GM18858 (cell line): Measurements from ENCODE around the gene TMEM240.
"Not testable (repeated sequence)": the region's sequence is repeated elsewhere in the genome, so short reads cannot be mapped to it uniquely, and the experiment has no call there.

ENCODE experiments used
- ATAC-seq: cut with Tn5 transposase; IDR thresholded peaks from one replicate; pipeline ENCODE4 v1.9.1; 2021; ENCODE audit not compliant: unreplicated experiment

TMEM240 gene

DNA sequence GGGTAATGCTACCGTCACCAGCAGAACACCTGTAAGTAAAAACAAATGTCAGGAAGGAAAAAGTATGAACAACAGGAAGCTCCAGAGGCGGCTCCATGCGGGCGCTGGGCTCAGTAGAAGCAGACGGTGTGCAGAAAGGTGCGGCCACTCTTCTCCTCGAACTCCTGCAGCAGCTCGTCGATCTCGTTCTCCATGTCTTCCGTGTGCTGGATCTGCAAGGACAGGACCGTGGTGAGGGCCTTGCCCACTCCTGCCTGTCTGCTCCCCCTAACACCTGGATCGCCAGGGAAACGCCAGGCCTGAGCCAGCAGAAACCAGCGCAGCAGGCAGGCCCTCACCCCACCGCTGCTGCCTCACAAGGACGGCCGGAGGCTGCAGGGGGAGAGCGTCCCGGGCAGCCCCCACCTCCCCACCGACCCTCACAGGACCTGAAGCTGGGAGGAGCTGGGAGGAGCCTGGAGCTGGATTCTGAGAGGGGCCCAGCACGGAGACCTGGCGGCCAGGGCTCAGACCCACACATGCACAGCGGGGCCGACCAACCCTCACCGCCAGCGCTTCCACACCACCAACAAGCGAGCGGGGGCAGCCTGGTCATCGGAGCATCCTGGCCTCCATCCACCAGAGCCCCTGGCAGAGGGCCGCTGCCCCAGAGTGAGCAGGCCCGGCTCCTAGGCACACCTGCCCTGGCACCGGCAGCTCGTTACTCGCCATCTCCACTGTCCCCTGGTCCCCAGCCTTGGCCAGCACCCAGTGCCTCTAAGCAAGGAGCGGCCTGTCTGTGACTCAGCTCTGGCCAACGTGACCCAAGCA is 1.7 kb upstream of the TMEM240 start:
- no peak for ATAC-seq

DNA sequence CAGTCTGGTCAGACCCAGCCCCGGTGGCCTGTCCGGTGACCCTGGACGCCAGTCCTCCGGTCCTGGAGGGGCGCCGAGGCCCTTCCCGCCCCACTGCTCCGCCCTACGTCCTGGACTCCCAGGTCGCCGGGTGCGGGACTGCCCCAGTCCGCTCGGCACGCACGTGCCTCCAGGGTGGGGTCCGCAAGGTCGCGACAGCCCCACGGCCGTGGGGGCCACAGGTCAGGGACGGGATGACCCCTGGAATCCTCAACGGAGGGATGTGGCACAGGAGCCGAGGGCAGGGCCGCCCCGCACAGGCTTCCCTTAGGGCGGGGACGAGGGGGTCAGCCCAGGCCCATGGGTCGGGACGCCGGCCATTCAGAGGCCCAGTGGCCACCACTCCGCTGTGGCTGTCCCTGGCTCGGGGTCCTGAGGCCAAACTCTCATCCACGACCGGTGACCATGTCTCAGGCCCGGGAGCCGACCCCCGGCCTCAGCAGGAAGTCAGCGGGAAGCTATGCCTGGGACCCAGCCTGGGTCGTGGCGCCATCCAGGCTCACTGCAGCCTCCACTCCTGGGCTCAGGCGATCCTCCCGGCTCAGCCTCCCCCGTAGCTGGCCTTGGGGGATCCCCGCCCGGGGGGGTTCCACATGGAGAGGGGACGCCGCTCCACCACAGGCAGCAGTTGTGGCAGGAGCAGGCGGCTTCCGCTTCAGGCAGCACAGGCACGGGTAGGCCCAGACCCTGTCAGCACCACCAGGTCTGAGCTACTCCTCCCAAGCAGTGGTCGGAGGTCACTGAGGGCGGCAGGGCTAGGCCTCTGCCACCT is 599 bp upstream of the TMEM240 start:
- no peak for ATAC-seq

DNA sequence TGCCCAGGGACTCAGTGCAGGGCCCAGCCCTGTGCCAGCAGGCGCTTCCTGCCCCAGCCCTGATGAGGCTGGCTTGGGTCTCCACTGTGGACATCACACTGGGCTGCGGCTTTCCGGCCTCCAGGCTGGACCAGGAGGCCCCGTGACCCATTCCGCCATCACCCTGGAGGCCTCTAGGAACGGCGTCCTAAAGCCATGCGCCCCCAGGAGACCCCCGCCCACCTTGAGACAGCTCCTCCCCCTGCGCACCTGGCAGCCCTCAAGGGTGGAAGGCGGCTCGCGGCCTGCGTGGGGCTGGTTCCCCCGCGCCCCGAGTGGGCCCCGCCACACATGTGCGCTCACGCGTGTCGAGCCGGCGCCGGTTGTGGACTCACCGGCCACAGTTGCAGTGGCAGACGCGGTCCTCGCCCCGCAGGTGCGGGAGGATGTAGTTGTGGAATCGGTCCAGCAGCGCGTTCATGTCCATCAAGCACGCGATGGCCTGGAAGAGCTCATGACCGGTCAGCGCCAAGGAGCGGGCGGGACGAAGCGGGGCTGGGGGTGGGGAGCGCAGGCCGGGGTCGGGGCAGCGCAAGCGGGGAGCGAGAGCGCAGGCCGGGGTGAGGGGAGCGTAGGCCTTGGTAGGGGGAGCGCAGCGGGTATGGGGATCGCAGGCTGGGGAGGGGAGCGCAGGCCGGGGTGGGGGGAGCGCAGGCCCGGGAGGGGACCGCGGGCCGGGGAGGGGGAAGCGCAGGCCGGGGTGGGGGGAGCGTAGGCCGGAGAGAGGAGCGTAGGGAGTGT is 924 bp downstream of the TMEM240 start:
- no peak for ATAC-seq

DNA sequence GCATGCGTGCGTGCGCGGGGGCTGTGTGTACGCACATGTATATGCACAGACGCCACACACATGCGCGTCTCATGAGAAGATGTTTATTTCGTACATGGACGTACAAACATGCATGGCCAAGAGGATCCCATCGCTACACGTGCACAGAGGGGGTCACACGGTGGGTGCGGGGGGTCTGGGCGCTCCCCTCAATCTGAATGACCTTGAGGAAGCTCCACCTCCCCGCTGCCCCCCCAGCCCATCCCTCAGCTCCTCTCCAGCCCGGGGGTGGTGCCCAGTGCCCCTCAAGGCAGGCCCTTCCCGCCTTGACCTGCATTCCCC is 1.5 kb downstream of the TMEM240 start:
- no peak for ATAC-seq

DNA sequence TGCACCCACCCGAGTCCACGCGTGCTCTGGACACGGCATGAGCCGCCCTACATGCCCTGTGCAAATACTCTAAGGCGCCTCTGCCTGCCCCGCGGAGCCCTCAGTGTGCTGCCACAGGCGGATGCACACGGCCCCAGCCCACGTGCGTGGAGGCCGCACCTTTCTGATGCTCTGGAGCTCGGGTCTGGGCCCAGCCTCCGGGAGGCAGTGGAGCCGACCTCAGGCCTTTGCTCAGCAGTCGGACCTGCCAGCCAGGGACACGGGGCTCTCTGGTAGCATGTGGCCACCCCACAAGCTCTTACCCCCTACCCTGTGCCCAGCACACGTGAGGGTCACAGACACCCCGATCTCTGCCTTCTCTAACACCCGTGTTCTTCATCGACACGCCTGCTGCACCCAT is 2.1 kb downstream of the TMEM240 start:
- ATAC-seq, result no peak

DNA sequence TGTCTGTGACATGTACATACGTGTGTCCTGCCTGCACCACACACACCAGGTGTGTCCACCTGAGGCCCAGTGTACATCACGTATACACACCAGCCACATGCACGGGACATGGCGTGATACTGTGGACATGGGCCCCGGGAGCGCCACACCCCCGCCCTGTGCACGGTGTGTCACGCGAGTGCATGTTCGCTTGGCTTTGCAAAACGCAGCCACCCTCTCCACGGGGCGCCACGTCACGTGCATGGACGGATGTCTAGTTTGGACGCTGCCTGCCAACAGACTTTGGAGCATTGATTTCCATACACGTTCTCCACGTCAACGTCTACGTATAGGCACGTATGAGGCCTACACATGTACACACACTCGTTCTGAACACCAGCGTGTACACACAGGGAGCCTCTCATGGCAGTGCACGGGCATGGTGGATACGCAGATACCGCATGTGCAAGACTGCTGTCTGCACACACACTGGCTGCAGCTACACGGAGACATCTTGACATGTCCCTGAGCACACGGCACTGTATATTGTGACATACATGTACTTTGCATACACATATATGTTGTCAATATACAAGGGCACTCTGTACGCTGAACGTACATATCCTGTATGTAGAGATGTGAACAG is 2.7 kb downstream of the TMEM240 start:
- ATAC-seq, result no peak

DNA sequence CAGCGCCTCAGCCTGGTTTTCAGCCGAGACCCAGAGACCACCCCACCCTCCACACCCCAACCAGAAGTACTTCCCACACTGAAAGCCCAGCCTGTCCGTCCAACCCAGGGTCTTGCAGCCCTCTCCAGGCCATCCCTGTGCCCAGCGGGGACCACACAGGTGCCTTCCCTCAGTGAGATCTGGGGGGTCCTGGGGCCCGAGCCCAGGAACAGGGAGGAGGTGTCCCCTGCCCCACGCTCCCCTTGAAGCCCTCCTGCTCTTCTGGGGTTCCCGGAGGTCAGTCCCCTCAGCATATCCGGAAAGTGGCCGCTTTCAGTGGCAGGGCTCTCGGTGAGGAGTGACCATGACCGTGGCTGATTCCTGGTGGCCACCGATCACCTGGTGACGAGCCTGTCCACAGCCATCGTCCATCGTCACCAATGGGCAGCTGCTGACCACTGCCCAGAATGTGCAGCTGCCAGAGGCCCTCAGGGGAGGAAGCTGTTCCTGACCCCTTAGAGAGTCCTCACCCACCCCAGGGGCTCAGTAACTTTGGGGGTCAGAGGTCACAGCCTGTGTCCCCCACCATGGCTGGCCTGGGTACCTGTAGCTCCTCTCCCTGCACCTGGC is 3.4 kb downstream of the TMEM240 start:
- no peak for ATAC-seq

DNA sequence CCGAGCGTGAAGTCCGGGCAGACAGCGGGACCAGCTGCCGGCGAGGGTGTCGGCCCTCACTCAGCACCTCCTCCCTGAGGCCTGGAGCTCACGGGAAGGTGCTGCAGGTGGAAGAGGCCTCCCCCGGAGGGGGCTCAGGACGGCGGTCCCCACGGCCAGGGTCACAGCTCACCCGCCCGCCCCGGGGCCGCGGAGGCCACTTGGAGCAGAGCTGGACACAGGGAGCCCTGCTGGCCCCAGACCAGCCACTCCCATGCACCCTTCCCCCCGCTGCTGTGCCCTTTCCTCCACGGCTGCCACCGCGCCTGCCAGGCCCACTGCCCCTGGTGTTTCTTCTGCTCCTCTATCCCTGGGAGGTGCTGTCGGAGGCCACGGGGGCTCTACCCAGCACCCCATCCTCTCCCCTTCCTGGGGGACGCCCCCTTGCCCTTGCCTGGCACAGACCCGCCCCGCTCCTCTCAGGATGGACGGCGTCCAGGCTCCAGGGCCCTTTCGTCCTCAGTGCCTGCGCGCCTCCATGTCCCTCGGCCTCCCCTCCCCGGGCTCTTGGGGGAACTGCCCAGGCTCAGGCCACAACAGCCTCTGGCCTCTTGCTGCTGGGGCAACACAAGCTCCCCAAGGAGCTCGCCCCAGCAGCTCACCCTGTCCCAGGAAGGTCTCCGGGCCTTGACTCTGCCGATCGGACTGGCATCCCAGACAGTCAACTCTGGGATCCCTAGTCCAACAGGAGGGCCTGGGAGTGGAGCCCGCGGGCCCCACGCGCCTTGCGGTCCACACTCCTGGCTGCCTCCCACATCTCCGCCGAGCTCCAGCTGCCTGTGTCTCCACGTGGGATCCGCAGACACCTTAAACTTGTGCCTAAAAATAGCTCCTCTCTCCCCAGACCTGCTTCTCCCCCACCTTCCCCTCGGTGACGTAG is 4.1 kb downstream of the TMEM240 start:
- ATAC-seq, result no peak

DNA sequence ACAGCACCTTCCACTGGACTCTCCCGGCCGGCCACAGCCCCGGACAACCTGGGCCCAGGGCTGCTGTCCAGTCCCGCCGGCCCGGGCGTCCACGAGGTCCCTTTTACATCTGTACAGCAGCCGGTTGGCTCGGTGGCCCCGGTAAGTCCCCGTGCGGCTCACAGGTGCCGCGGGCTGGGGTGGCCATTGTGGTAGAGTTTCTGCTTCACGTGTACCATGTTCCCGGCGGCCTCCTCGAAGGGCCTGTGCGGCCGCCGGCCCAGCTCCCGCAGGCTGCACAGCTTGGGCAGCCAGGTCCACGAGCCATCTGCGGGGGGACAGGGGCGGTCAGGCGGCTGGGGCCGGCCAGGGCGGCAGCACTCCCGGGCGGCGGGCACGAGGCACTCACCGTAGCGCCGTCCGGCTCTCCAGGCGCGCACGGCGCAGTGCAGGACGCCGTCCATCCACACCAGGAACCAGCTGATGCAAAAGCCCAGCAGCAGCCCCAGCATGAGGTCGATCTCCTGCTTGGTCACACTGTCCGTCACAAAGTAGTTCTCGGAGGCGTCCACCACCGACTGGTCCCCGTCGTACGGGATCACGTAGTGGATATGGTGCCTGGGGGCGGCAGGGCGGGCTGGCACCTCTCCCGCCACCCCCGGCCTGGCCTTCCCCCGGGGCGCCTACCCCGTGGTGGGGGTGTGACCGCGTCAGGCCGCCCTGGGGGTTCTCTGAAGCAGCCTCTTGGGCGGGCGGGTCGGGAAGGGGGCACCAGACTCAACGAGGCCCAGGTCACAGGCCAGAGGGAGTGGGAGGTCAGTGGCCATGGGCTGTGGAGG is 5.0 kb downstream of the TMEM240 start:
- ATAC-seq, result no peak

DNA sequence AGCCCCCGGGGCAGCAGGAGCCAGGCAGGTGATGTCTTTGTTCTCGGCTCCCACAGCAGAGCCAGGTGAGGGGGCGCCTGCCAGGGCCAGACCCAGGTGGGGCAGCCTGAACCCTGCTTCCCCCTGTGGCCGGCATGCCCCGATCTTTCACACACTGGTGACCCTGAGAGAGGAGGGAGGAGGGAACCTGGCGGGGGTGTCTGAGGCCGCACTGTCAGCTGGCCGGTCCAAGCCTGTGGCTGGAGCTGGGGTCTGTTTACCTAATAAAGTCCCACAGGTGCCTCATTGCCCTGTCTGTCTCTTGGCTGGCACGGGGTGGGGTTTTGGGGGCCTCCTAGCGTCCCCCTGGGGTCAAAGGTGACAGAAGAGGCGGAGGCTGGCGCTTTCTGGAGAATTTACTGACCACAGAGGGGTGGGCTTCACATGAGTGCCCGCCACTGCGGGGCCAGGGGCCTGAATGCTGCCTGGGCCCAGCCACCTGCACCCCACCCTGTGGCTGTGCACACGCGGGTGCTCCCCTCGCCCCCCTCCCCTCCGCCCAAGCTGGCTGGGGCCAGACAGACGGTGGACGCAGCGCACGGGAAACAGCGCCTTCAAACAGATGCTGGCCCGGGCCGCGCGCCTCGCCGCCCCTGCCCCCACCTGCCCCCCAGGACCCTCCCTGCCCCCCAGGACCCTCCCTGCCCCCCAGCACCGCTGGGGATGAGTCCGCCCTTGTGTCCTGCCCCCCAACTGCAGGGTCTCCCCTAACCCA is 5.8 kb downstream of the TMEM240 start:
- ATAC-seq, result no peak

DNA sequence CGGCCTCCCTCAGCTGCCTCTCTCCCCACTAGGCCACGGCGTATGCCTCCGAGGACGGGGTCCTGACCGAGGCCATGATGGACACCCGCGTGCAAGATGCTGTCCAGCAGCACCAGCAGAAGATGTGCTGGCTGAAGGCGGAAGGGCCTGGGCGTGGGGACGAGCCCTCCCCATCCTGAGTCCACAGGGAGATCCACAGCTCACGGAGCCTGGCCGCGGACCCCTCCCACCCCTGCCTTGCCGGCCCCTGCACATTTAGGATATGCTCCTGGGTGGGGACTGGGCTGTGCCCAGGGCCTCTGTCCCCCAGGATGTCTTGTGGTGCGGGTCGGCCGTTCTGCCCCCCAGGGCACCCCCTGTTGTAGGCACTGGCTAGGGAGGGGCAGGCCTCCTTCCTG is 6.5 kb downstream of the TMEM240 start:
- not testable (repeated sequence) for ATAC-seq

DNA sequence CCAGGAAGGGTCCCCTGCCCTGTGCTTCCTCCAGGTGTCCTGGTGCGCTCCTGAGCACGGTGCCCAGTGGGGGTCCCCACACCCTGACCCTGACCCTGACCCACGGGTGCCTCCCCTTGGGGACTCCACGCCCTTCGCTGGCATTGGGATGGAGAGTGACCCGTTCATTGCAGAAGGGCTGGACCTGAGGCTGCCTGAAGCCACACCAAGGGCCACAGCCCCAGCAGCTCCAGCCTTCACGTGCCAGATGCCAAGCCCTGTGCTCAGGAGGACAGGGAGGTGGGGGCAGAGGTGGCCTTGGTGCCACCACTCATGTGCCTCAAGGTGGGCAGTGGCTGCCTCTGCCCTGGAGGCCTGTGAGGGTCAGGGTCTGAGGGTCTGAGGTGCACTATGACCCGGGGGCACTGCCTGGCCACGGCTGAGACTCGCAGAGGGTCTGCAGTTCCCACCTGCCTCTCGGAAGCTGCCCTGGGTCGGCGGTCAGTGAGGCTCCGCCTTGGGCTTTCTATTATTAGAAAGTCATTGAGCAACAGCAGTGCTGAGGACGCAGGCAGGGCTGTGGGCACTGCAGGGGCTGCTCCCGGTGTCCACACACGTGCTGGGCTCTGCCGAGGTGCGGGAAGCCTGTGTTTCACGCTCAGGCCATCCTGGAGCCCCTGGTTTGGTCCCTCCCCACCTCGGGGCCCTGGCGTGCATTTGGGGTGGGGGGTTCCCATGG is 7.1 kb downstream of the TMEM240 start:
- not testable (repeated sequence) for ATAC-seq

DNA sequence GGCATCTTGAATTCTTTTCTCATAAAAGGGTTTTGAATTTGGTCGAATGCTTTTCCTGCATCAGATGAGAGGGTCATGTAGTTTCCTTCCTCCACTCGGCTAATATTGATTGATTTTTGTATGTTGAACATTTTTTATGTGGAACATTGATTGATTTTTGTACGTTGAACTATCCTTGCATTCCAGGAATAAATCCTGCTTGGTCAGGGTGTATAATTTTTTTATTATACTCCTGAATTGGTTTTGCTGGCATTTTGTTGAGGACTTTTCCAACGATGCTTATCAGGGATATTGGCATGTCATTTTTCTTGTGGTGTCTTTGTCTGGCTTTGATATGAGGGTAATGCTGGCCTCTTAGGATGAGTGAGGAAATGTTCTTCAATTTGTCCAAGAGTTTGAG is 8.5 kb downstream of the TMEM240 start:
- ATAC-seq, result no peak

DNA sequence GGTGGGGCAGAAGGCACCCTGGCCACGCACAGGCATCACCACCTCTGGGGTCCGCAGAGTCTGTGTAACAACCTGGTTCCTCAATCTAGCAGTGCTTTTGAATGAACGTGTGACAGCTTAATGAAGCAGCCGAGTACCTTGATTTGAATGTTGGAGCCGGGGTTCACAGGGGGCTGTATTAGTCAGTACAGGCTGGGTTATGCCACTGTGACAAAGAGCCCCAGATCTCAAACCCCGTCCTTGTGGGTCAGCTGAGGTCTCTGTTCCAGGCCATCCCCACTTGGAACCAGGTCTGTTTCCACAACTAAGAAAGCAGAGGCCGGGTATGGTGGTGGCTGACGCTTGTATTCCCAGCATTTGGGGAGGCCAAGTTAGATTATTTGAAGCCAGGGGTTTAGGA is 10.5 kb downstream of the TMEM240 start:
- ATAC-seq, result no peak

DNA sequence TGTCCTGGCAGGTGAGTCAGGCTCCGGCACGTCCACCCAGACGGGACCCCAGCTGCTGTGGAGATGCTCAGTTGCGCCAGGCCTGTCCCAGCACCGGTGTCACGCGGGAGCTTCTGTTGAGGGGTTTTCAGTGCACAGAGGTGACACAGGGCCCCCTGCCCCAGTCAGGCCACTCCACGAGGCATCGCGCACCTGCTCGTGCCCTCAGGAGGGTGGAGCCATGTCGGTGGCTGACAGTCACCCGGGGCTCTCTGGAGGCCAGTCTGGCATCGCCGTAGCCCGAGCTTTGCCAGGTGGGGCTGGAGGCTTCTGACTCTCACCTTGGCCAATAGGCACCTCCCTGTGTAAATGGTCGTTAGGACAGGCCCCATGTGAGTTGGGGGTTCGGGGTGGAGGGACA is 11.1 kb downstream of the TMEM240 start:
- ATAC-seq, result no peak

DNA sequence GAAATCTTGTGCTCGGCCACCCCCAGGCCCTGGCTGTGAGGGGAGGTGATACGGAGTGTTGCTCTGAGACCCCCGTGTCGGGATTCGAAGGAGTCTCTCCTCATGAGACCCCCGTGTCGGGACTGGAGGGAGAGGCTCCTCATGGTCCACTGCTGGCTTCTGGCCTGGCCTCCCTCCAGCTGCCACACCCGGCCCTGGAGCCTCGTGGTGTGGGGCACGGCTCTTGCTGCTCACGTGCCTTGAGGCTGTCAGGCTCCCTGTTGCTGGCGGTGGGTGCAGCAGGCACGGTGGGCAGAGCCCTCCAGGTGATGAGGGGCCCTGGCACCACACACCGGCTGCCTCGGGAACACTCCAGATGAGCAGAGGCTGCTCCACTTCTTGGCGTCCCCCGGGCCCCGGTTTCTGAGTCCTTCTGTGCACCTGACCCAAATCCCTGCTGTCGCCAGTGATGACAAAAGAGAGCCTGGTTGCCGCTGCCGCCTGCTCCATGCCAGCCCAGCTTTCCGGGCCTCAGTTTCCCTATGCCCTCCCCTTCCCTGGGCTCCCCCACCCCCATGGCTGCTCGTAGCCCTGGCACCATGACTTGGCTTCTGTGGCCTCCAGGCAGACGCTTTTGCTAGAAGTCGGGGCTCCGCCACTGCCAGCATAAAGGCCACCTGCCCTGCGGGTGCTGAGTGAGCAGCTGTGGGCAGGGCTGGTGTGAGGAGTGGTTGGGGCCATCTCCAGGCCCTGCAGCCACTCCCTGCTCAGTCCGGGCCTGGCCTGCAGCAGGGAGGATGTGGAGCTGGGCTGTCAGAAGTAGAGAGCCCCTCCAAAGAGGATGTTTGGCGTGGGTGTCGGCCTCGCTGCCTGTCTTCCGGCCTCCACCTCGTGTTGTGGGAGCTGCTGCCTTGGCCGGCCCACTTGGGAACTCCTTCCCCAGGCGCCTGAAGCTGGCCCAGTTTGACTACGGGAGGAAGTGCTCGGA is 11.8 kb downstream of the TMEM240 start:
- ATAC-seq, result no peak
